ENCODE results near the gene REPS2.
"Not testable (repeated sequence)": the region's sequence is repeated elsewhere in the genome, so short reads cannot be mapped to it uniquely, and the experiment has no call there.

Gene REPS2

GRCh38 chrX:16946361-16946964 lies at the start of gene REPS2:
Gene REPS2 (plus strand): TSS chrX:16946658. CDS start chrX:16946862, 204 bp downstream.
- DNase-seq (ENCODE audit: low read depth in 2 of 2), result peak; percentile 68 to 73

- no peak for DNase-seq (ENCODE audit: low read depth in 2 of 2)
Observed at GRCh38 chrX:16897445-16897844, 49.0 kb upstream of the REPS2 start.

- DNase-seq (ENCODE audit: low read depth in 2 of 2), result no peak
Observed at GRCh38 chrX:16903274-16904022, 43.0 kb upstream of the REPS2 start.

GRCh38 chrX:16910376-16910775 lies 36.1 kb upstream of the REPS2 start:
- no peak for DNase-seq (ENCODE audit: low read depth in 2 of 2)

GRCh38 chrX:16914058-16914457 lies 32.4 kb upstream of the REPS2 start:
- no peak for DNase-seq (ENCODE audit: low read depth in 2 of 2)

GRCh38 chrX:16916561-16916960 lies 29.9 kb upstream of the REPS2 start:
- DNase-seq (ENCODE audit: low read depth in 2 of 2), result no peak

GRCh38 chrX:16917120-16917519 lies 29.3 kb upstream of the REPS2 start:
- no peak for DNase-seq (ENCODE audit: low read depth in 2 of 2)

GRCh38 chrX:16918979-16919378 lies 27.5 kb upstream of the REPS2 start:
- no peak for DNase-seq (ENCODE audit: low read depth in 2 of 2)

GRCh38 chrX:16920075-16920474 lies 26.4 kb upstream of the REPS2 start:
- DNase-seq (ENCODE audit: low read depth in 2 of 2), result no peak

- no peak for DNase-seq (ENCODE audit: low read depth in 2 of 2)
Observed at GRCh38 chrX:16923157-16923556, 23.3 kb upstream of the REPS2 start.

GRCh38 chrX:16924631-16925480 lies 21.6 kb upstream of the REPS2 start:
- DNase-seq (ENCODE audit: low read depth in 2 of 2), result no peak

GRCh38 chrX:16930392-16930791 lies 16.1 kb upstream of the REPS2 start:
- DNase-seq (ENCODE audit: low read depth in 2 of 2), result no peak

GRCh38 chrX:16931371-16931770 lies 15.1 kb upstream of the REPS2 start:
- no peak for DNase-seq (ENCODE audit: low read depth in 2 of 2)

GRCh38 chrX:16931855-16932575 lies 14.4 kb upstream of the REPS2 start:
- no peak for DNase-seq (ENCODE audit: low read depth in 2 of 2)

- DNase-seq (ENCODE audit: low read depth in 2 of 2), result no peak
Observed at GRCh38 chrX:16934185-16934584, 12.3 kb upstream of the REPS2 start.

GRCh38 chrX:16946971-16947562 lies 609 bp downstream of the REPS2 start:
- no peak for DNase-seq (ENCODE audit: low read depth in 2 of 2)

- DNase-seq (ENCODE audit: low read depth in 2 of 2), result no peak
Observed at GRCh38 chrX:16950423-16950822, 4.0 kb downstream of the REPS2 start.

GRCh38 chrX:16953606-16954211 lies 7.3 kb downstream of the REPS2 start:
- no peak for DNase-seq (ENCODE audit: low read depth in 2 of 2)

GRCh38 chrX:16957751-16958150 lies 11.3 kb downstream of the REPS2 start:
- no peak for DNase-seq (ENCODE audit: low read depth in 2 of 2)

- DNase-seq (ENCODE audit: low read depth in 2 of 2), result no peak
Observed at GRCh38 chrX:16958356-16958755, 11.9 kb downstream of the REPS2 start.

GRCh38 chrX:16962661-16963060 lies 16.2 kb downstream of the REPS2 start:
- DNase-seq (ENCODE audit: low read depth in 2 of 2), result not testable (repeated sequence)
